ENCODE data around the gene AHCYL2. TPM values are rescaled to one million over a fixed set of nuclear protein-coding genes. Genes with fewer than 3 reads are reported as not detected.

The AHCYL2 gene
- total and polyA plus RNA-seq, 2 donors (not counting 3 experiments of a cell fraction or from before 2014, with no cell fraction given), result 10.8 to 13.5 TPM

DNA sequence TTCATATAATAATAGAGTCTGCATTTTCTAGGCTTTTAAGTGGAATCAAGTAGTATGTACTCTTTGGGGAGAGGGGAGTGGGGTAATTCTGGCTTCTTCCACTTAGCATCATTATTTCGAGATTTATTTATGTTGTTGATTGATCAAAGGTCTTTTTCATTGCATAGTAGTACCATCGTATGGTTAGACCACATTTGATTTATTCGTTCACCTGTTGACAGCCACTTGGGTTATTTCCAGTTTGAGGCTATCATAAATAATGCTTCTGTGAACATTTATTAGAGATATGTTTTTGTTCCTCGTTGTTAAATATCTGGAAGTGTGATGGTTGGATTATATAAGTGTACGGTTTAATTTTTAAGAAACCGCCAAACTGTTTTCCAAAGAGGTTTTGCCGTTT, 52.8 kb downstream of the AHCYL2 start:
- POLR2A ChIA-PET, result no interaction called here
- Histone ChIP-seq H3K36me3 (ENCODE audit: control insufficient read depth in 2 of 2, extremely low read depth in 1 of 2, insufficient read depth in 2 of 2, low read length in 2 of 2) (no peaks in the 10 kb centered on the region), H3K9me3 (replicated peaks; ENCODE audit: control insufficient read depth, insufficient read depth, low read length) (no peaks in the 10 kb centered on the region), H3K79me2 (ENCODE audit: control insufficient read depth, insufficient read depth, low read length) (no peaks in the 10 kb centered on the region), H3K4me1 (ENCODE audit: control insufficient read depth, extremely low read depth, insufficient read depth, low read length) (peaks cover 2% of the 10 kb centered on the region), H4K20me1 (replicated peaks; ENCODE audit: control insufficient read depth, extremely low read depth, insufficient read depth, low read length) (no peaks in the 10 kb centered on the region), H2AFZ (ENCODE audit: low read depth, low read length) (no peak overlapping the region), H3K9ac (replicated peaks; ENCODE audit: extremely low read depth, insufficient read depth, low read length) (no peak overlapping the region), H3K27me3 (ENCODE audit: control insufficient read depth in 2 of 2, insufficient read depth in 2 of 2, low read length in 2 of 2) (no peaks in the 10 kb centered on the region), H3K27ac (ENCODE audit: insufficient read depth, low read depth, low read length) (no peak overlapping the region), H3K4me2 (ENCODE audit: insufficient read depth, low read length) (no peak overlapping the region), H3K9me1 (replicated peaks; ENCODE audit: control insufficient read depth, extremely low read depth, insufficient read depth, low read length) (no peaks in the 10 kb centered on the region), H3K4me3 (replicated peaks in 1 of 3; ENCODE audit: insufficient read depth in 1 of 3, low read depth in 1 of 3, low read length in 3 of 3) (no peak overlapping the region)
- no peak for TF ChIP-seq JUN (IDR thresholded peaks at IDR 0.05; ENCODE audit: borderline replicate concordance, insufficient read depth, insufficient read length, low read depth)
- TF ChIP-seq, protein P1, sequence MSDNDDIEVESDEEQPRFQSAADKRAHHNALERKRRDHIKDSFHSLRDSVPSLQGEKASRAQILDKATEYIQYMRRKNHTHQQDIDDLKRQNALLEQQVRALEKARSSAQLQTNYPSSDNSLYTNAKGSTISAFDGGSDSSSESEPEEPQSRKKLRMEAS (IDR thresholded peaks at IDR 0.05; ENCODE audit: insufficient read depth, insufficient read length), result no peak
- no peak for TF ChIP-seq POLR2AphosphoS5 (IDR thresholded peaks at IDR 0.05; ENCODE audit: insufficient read depth, low read depth, low read length)
- no peak for TF ChIP-seq EZH2 (IDR thresholded peaks at IDR 0.05; ENCODE audit: borderline replicate concordance, low read depth, low read length, severe bottlenecking)
- TF ChIP-seq POLR2A (IDR thresholded peaks at IDR 0.05; ENCODE audit: low read depth, low read length), result no peak
- no peak for TF ChIP-seq FOS (IDR thresholded peaks at IDR 0.05; ENCODE audit: borderline replicate concordance, insufficient read depth, low read length)
- no peak for TF ChIP-seq GATA2 (IDR thresholded peaks at IDR 0.05; ENCODE audit: insufficient read depth, insufficient read length, low read depth, low read length)
- no peak for TF ChIP-seq MYC (IDR thresholded peaks at IDR 0.05; ENCODE audit: low read depth, low read length)
- dilution Hi-C loops (cut with MboI; ENCODE audit: extremely low pct_ligation_motif_present, low sequenced_read_pairs), result no loop called here
- FAIRE-seq, result no peak
- no peak for DNase-seq (ENCODE audit: low read depth, low spot score)
- intact Hi-C loops (cut with micrococcal nuclease), result no loop called here
- BruUV-seq (replicated peaks), result no TSS peak
- CTCF ChIA-PET, result no interaction called here

DNA sequence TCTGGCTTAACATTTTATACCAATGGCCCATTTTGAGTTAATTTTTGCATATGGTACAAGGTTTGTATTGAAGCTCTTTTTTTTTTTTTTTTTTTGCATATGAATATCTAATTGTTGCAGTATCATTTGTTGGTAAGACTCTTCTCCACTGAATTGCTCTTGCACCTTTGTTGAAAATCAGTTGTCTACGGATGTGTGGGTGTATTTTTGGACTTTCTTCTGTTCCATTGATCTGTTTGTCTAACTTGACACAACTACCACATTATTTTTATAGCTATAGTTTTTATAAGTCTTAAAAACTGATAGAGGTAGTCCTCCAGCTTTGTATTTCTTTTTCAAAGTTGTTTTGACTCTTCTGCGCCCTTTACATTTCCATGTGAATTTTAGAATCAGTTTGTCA, 53.9 kb downstream of the AHCYL2 start:
- TF ChIP-seq, protein P1 (IDR thresholded peaks at IDR 0.05; ENCODE audit: insufficient read depth, insufficient read length), result no peak
- TF ChIP-seq POLR2AphosphoS5 (IDR thresholded peaks at IDR 0.05; ENCODE audit: insufficient read depth, low read depth, low read length) (no peak), EZH2 (IDR thresholded peaks at IDR 0.05; ENCODE audit: borderline replicate concordance, low read depth, low read length, severe bottlenecking) (no peak), JUN (IDR thresholded peaks at IDR 0.05; ENCODE audit: borderline replicate concordance, insufficient read depth, insufficient read length, low read depth) (no peak), POLR2A (IDR thresholded peaks at IDR 0.05; ENCODE audit: low read depth, low read length) (no peak), FOS (IDR thresholded peaks at IDR 0.05; ENCODE audit: borderline replicate concordance, insufficient read depth, low read length) (no peak), MYC (IDR thresholded peaks at IDR 0.05; ENCODE audit: low read depth, low read length) (no peak), GATA2 (IDR thresholded peaks at IDR 0.05; ENCODE audit: insufficient read depth, insufficient read length, low read depth, low read length) (no peak)
- TF ChIP-seq, protein P2, sequence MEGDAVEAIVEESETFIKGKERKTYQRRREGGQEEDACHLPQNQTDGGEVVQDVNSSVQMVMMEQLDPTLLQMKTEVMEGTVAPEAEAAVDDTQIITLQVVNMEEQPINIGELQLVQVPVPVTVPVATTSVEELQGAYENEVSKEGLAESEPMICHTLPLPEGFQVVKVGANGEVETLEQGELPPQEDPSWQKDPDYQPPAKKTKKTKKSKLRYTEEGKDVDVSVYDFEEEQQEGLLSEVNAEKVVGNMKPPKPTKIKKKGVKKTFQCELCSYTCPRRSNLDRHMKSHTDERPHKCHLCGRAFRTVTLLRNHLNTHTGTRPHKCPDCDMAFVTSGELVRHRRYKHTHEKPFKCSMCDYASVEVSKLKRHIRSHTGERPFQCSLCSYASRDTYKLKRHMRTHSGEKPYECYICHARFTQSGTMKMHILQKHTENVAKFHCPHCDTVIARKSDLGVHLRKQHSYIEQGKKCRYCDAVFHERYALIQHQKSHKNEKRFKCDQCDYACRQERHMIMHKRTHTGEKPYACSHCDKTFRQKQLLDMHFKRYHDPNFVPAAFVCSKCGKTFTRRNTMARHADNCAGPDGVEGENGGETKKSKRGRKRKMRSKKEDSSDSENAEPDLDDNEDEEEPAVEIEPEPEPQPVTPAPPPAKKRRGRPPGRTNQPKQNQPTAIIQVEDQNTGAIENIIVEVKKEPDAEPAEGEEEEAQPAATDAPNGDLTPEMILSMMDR (IDR thresholded peaks at IDR 0.05; ENCODE audit: extremely low read depth in 1 of 2, insufficient read depth in 1 of 2, low read depth in 1 of 2, low read length in 2 of 2), result no peak
- FAIRE-seq (no peak), DNase-seq (ENCODE audit: low read depth, low spot score) (no peak)
- H3K4me3 ChIP-seq (replicated peaks in 1 of 3; ENCODE audit: insufficient read depth in 1 of 3, low read depth in 1 of 3, low read length in 3 of 3), result no peak overlapping the region
- no peaks in the 10 kb centered on the region for H3K27me3 ChIP-seq (ENCODE audit: control insufficient read depth in 2 of 2, insufficient read depth in 2 of 2, low read length in 2 of 2)
- no peaks in the 10 kb centered on the region for H3K79me2 ChIP-seq (ENCODE audit: control insufficient read depth, insufficient read depth, low read length)
- POLR2A ChIA-PET, result no interaction called here
- no peaks in the 10 kb centered on the region for H4K20me1 ChIP-seq (replicated peaks; ENCODE audit: control insufficient read depth, extremely low read depth, insufficient read depth, low read length)
- CTCF ChIA-PET, result interaction anchor here (0.7 to 2.8 kb wide), 7 partner anchors 10 to 202 kb away, joined by 3 to 15 read pairs (median 3); no protein-coding TSS in a partner anchor
- H3K4me1 ChIP-seq (ENCODE audit: control insufficient read depth, extremely low read depth, insufficient read depth, low read length), result peaks cover 11% of the 10 kb centered on the region
- intact Hi-C loops (cut with micrococcal nuclease), result no loop called here
- H3K27ac ChIP-seq (ENCODE audit: insufficient read depth, low read depth, low read length), result no peak overlapping the region
- H3K4me2 ChIP-seq (ENCODE audit: insufficient read depth, low read length), result no peak overlapping the region
- H2AFZ ChIP-seq (ENCODE audit: low read depth, low read length), result no peak overlapping the region
- no peaks in the 10 kb centered on the region for H3K9me3 ChIP-seq (replicated peaks; ENCODE audit: control insufficient read depth, insufficient read depth, low read length)
- dilution Hi-C loops (cut with MboI; ENCODE audit: extremely low pct_ligation_motif_present, low sequenced_read_pairs), result no loop called here
- H3K9ac ChIP-seq (replicated peaks; ENCODE audit: extremely low read depth, insufficient read depth, low read length), result no peak overlapping the region
- H3K9me1 ChIP-seq (replicated peaks; ENCODE audit: control insufficient read depth, extremely low read depth, insufficient read depth, low read length), result no peaks in the 10 kb centered on the region
- no TSS peak for BruUV-seq (replicated peaks)
- H3K36me3 ChIP-seq (ENCODE audit: control insufficient read depth in 2 of 2, extremely low read depth in 1 of 2, insufficient read depth in 2 of 2, low read length in 2 of 2), result no peaks in the 10 kb centered on the region
